A549 (cell line): ENCODE measurements around the gene PAQR6. TPM values are rescaled to one million over a fixed set of nuclear protein-coding genes. Genes with fewer than 3 reads are reported as not detected.

Experiments
- ATAC-seq, 2 experiments: fragments of 200-7000 bp in 1 of 2; fragments of >200 bp in 1 of 2; cut with Nextera tagmentation in 1 of 2; cut with Tn5 transposase in 1 of 2; 3 replicates each; pipeline versions ENCODE4 v1.8.0 to v1.9.1; 2018 to 2020; ENCODE audit warnings: mild to moderate bottlenecking in 1 of 2, moderate library complexity in 1 of 2
- CTCF ChIA-PET: fragments of 300-600 bp; sonication (Branson Sonifier 250); formaldehyde crosslinking; extraction: SDS; loops from one replicate; lab custom pipeline; 2021; ENCODE audit warnings: antibody characterized with exemption, inconsistent platforms; lab: Yijun Ruan, JAX
- POLR2A ChIA-PET: fragments of 350-600 bp; formaldehyde crosslinking; extraction: SDS; loops from one replicate; lab custom pipeline; 2021; ENCODE audit warnings: antibody characterized with exemption, inconsistent platforms; lab: Yijun Ruan, JAX
- DNase-seq, 2 experiments: peaks; one replicate each; pipeline versions ENCODE4 v3.0.0 to v3.0.0-alpha.2; 2011 to 2016; ENCODE audit warnings: low read depth in 1 of 2, low spot score in 1 of 2
- FAIRE-seq: peaks from 2 replicates; lab custom pipeline; 2011; peaks lifted over from hg19 to GRCh38; lab: Jason Lieb, UNC
- H3K27ac ChIP-seq, 2 experiments: fragments of >200 bp; sonication (Bioruptor Twin); formaldehyde crosslinking; 3 replicates each; pipeline ENCODE4 v1.5.1; 2016 to 2017
- H3K4me1 ChIP-seq: fragments of >200 bp; sonication (Bioruptor Twin); formaldehyde crosslinking; 3 replicates; pipeline ENCODE4 v1.6.1; 2016
- H3K4me2 ChIP-seq: fragments of >200 bp; sonication (Bioruptor Twin); formaldehyde crosslinking; 3 replicates; pipeline ENCODE4 v1.6.1; 2016
- H3K4me3 ChIP-seq: fragments of >200 bp; sonication (Bioruptor Twin); formaldehyde crosslinking; 3 replicates; pipeline ENCODE4 v1.5.1; 2016
- H3K9me3 ChIP-seq: fragments of >200 bp; sonication (Bioruptor Twin); formaldehyde crosslinking; 3 replicates; pipeline ENCODE4 v1.6.1; 2016
- ATOH8 ChIP-seq: fragments of 250-450 bp; sonication (Bioruptor Pico); IDR thresholded peaks from 2 replicates; pipeline ENCODE4 v1.5.0; 2020; ENCODE audit warnings: low read depth, mild to moderate bottlenecking, moderate library complexity
- BHLHE40 ChIP-seq: IDR thresholded peaks from 2 replicates; pipeline ENCODE4 v1.6.1; 2012; ENCODE audit warnings: low read depth, low read length, inconsistent platforms
- CBX2 ChIP-seq: fragments of 200-600 bp; sonication (generic); IDR thresholded peaks from 2 replicates; pipeline ENCODE4 v1.6.1; 2016; ENCODE audit warnings: low read depth, mild to moderate bottlenecking, borderline replicate concordance
- CBX8 ChIP-seq: fragments of 200-600 bp; sonication (generic); IDR thresholded peaks from 2 replicates; pipeline ENCODE4 v1.6.1; 2016
- CEBPB ChIP-seq, 2 experiments: fragments of >200 bp in 1 of 2; sonication (Bioruptor Twin) in 1 of 2; formaldehyde crosslinking in 1 of 2; IDR thresholded peaks; 2 replicates each; pipeline ENCODE4 v1.6.1; 2012 to 2016
- CHD4 ChIP-seq: fragments of 200-600 bp; sonication (generic); IDR thresholded peaks from 2 replicates; pipeline ENCODE4 v1.6.1; 2016; ENCODE audit warnings: antibody characterized with exemption, mild to moderate bottlenecking, borderline replicate concordance
- E2F6 ChIP-seq: IDR thresholded peaks from 2 replicates; pipeline ENCODE4 v1.6.1; 2012; ENCODE audit warnings: low read depth, borderline replicate concordance
- EP300 ChIP-seq, 2 experiments: fragments of >200 bp; sonication (Bioruptor Twin); formaldehyde crosslinking; IDR thresholded peaks; 2 replicates in 1 of 2; 3 replicates in 1 of 2; pipeline ENCODE4 v1.6.1; 2016 to 2017
- ESRRA ChIP-seq: fragments of 150-350 bp; IDR thresholded peaks from 2 replicates; pipeline ENCODE4 v1.6.1; 2014; ENCODE audit warnings: mild to moderate bottlenecking, low read length, borderline replicate concordance
- FOXS1 ChIP-seq: fragments of 250-450 bp; sonication (Bioruptor Pico); IDR thresholded peaks from 2 replicates; pipeline ENCODE4 v1.5.0; 2020; ENCODE audit warnings: mild to moderate bottlenecking, moderate library complexity
- HES2 ChIP-seq: fragments of >200 bp; sonication (Bioruptor Twin); formaldehyde crosslinking; IDR thresholded peaks from 2 replicates; pipeline ENCODE4 v1.6.1; 2016
- HEYL ChIP-seq: fragments of 250-450 bp; sonication (Bioruptor Pico); IDR thresholded peaks from 2 replicates; pipeline ENCODE4 v1.8.0; 2021; ENCODE audit warnings: mild to moderate bottlenecking, moderate library complexity
- HMGXB4 ChIP-seq: fragments of 250-450 bp; sonication (Bioruptor Pico); IDR thresholded peaks from 2 replicates; pipeline ENCODE4 v1.5.0; 2021; ENCODE audit warnings: mild to moderate bottlenecking, moderate library complexity, borderline replicate concordance
- HOXA7 ChIP-seq: fragments of 250-450 bp; sonication (Bioruptor Pico); IDR thresholded peaks from 2 replicates; pipeline ENCODE4 v1.5.0; 2020; ENCODE audit warnings: mild to moderate bottlenecking, moderate library complexity
- HOXB13 ChIP-seq: fragments of 250-450 bp; sonication (Bioruptor Pico); IDR thresholded peaks from 2 replicates; pipeline ENCODE4 v1.5.0; 2020; ENCODE audit warnings: low read depth, mild to moderate bottlenecking, moderate library complexity
- JUNB ChIP-seq: fragments of >200 bp; sonication (Bioruptor Twin); formaldehyde crosslinking; IDR thresholded peaks from 2 replicates; pipeline ENCODE4 v1.6.1; 2016
- MAFK ChIP-seq: fragments of 450-650 bp; IDR thresholded peaks from 2 replicates; pipeline ENCODE4 v1.6.1; 2014; ENCODE audit not compliant: partially characterized antibody
- NFE2L2 ChIP-seq: fragments of 150-350 bp; conservative IDR thresholded peaks from 2 replicates; pipeline ENCODE4 v1.6.1; 2014; ENCODE audit warnings: low read length
- NPAS2 ChIP-seq: fragments of 250-450 bp; sonication (Bioruptor Pico); IDR thresholded peaks from 2 replicates; pipeline ENCODE4 v1.8.0; 2022; ENCODE audit warnings: mild to moderate bottlenecking, moderate library complexity, borderline replicate concordance
- PHF8 ChIP-seq: fragments of 200-600 bp; sonication (generic); IDR thresholded peaks from 2 replicates; pipeline ENCODE4 v1.6.1; 2016; ENCODE audit warnings: low read depth, mild to moderate bottlenecking, antibody characterized with exemption, moderate library complexity, borderline replicate concordance
- RAD21 ChIP-seq, 2 experiments: fragments of >200 bp in 1 of 2; sonication (Bioruptor Twin) in 1 of 2; formaldehyde crosslinking in 1 of 2; IDR thresholded peaks in 1 of 2; conservative IDR thresholded peaks in 1 of 2; 2 replicates in 1 of 2; 3 replicates in 1 of 2; pipeline ENCODE4 v1.6.1; 2012 to 2018; ENCODE audit warnings: inconsistent platforms in 1 of 2
- RARB ChIP-seq: fragments of 250-450 bp; sonication (Bioruptor Pico); IDR thresholded peaks from 2 replicates; pipeline ENCODE4 v1.8.0; 2021; ENCODE audit warnings: mild to moderate bottlenecking, moderate library complexity
- RNF2 ChIP-seq: fragments of 200-600 bp; sonication (generic); IDR thresholded peaks from 2 replicates; pipeline ENCODE4 v1.6.1; 2016; ENCODE audit warnings: low read depth, mild to moderate bottlenecking, antibody characterized with exemption, moderate library complexity, borderline replicate concordance
- TFCP2L1 ChIP-seq: fragments of 250-450 bp; sonication (Bioruptor Pico); IDR thresholded peaks from 2 replicates; pipeline ENCODE4 v1.5.0; 2021; ENCODE audit warnings: mild to moderate bottlenecking
- TP53 ChIP-seq: fragments of 250-450 bp; sonication (Bioruptor Pico); IDR thresholded peaks from 2 replicates; pipeline ENCODE4 v1.5.0; 2021; ENCODE audit warnings: mild to moderate bottlenecking, moderate library complexity
- ZNF302 ChIP-seq: fragments of 250-450 bp; sonication (Bioruptor Pico); IDR thresholded peaks from 2 replicates; pipeline ENCODE4 v1.9.0; 2021; ENCODE audit warnings: inconsistent platforms, mild to moderate bottlenecking, moderate library complexity
- ZSCAN20 ChIP-seq: fragments of 250-450 bp; sonication (Bioruptor Pico); IDR thresholded peaks from 2 replicates; pipeline ENCODE4 v1.8.0; 2022; ENCODE audit warnings: mild to moderate bottlenecking, moderate library complexity
- WGBS: methylation state at CpG from one replicate; pipeline ENCODE4 v1.1.6; 2017; ENCODE audit errors: missing lambda C conversion rate; 5-methylcytosine and 5-hydroxymethylcytosine counted together
- polyA plus RNA-seq, 4 experiments: library from polyadenylated mRNA; depleted of rRNA in 3 of 4; stranded (reverse); fragments of >200 nt; fragmentation: RNase III in 1 of 4; extraction: RNeasy Plus Mini Kit Qiagen cat#74134 plus additional on column Dnase treatment in 1 of 4; gene quantifications; 2 replicates in 3 of 4; 3 replicates in 1 of 4; pipeline ENCODE4 v1.2.3, GENCODE V29; 2011 to 2017

The PAQR6 gene
- polyA plus RNA-seq, 2 of the 4 experiments (the other 2 are of a cell fraction) = 2.4 to 8.6 TPM

GRCh38 chr1:156221986-156222692 lies 25.7 kb downstream of the PAQR6 start:
- ChIA-PET POLR2A (no interaction called here), CTCF (interaction anchor here (0.6 to 25.3 kb wide), 6 partner anchors 11 to 128 kb away, joined by 3 to 639 read pairs (median 3); partner anchors contain the start of gene SEMA4A)
- no peak overlapping the region for H3K4me3 ChIP-seq
- no peak overlapping the region for H3K4me2 ChIP-seq
- no peak for ATAC-seq
- no peak overlapping the region for H3K27ac ChIP-seq
- DNase-seq = no peak
- 95% methylated on average over 12 of the region's 13 CpGs for WGBS
- TF ChIP-seq ZSCAN20 (CRISPR knock-in tag) (no peak), CHD4 (no peak), RNF2 (no peak), TP53 (CRISPR knock-in tag) (no peak), PHF8 (no peak), ZNF302 (CRISPR knock-in tag) (no peak), EP300 (IDR thresholded peaks at IDR 0.05) (no peak), NPAS2 (CRISPR knock-in tag) (no peak)
- H3K4me1 ChIP-seq = peaks cover 14% of the 10 kb centered on the region
- no peaks in the 10 kb centered on the region for H3K9me3 ChIP-seq
- no peak for FAIRE-seq

- Histone ChIP-seq H3K4me1 (peaks cover 14% of the 10 kb centered on the region), H3K27ac (no peak overlapping the region), H3K4me2 (no peak overlapping the region), H3K9me3 (no peaks in the 10 kb centered on the region), H3K4me3 (no peak overlapping the region)
- WGBS = 81% methylated on average over 9 of the region's 9 CpGs
- no peak for DNase-seq
- TF ChIP-seq TFCP2L1 (CRISPR knock-in tag) (no peak), NFE2L2 (no peak), JUNB (no peak), BHLHE40 (no peak), CBX8 (no peak), FOXS1 (no peak), CBX2 (no peak), HES2 (no peak), E2F6 (no peak), HOXA7 (CRISPR knock-in tag) (no peak), HOXB13 (no peak), RAD21 (conservative IDR thresholded peaks at IDR 0.05 in 1 of 2, IDR thresholded peaks at IDR 0.05 in 1 of 2) (no peak), HMGXB4 (CRISPR knock-in tag) (no peak), EP300 (IDR thresholded peaks at IDR 0.05) (no peak), HEYL (CRISPR knock-in tag) (no peak), ATOH8 (CRISPR knock-in tag) (no peak), RARB (CRISPR knock-in tag) (no peak), CEBPB (IDR thresholded peaks at IDR 0.05) (no peak), ESRRA (no peak), MAFK (no peak)
- no peak for FAIRE-seq
- ChIA-PET CTCF (interaction anchor here (0.8 to 25.3 kb wide), 6 partner anchors 11 to 126 kb away, joined by 3 to 639 read pairs (median 4); partner anchors contain the start of genes SEMA4A and SLC25A44), POLR2A (no interaction called here)
- no peak for ATAC-seq
These were observed 27.6 kb downstream of the PAQR6 start for GRCh38 chr1:156220226-156220625.
